Activated CD4-positive, alpha-beta T cell treated with anti-CD3 and anti-CD28 coated beads, Interleukin-2, amount 50 U/mL, for 4 hours (primary cell): ENCODE measurements around the gene TTC29.
"Not testable (repeated sequence)": the region's sequence is repeated elsewhere in the genome, so short reads cannot be mapped to it uniquely, and the experiment has no call there.

Experiments used
- DNase-seq, 2 experiments: peaks; one replicate each; pipeline ENCODE4 v3.0.0-alpha.2; 2020

Gene TTC29

GRCh38 chr4:146674829-146675570 is 270.7 kb downstream of the TTC29 start:
- no peak for DNase-seq

- DNase-seq, result not testable (repeated sequence)
Observed at GRCh38 chr4:146663968-146664311, 281.7 kb downstream of the TTC29 start.

GRCh38 chr4:146661367-146661766 is 284.3 kb downstream of the TTC29 start:
- no peak for DNase-seq
